GM13977 (cell line): ENCODE data around the gene CEP97.
A peak's percentile ranks its signal among the peaks of the same experiment; 100 is the strongest.

Source experiments
- DNase-seq: peaks from one replicate; pipeline ENCODE4 v3.0.0; 2012; ENCODE audit warnings: low spot score
- in situ Hi-C: fragments of 300-500 bp; cut with MboI; formaldehyde crosslinking; loops from one replicate; pipeline ENCODE4 v1.12.0; 2022; ENCODE audit warnings: low sequenced_read_pairs, low pct_unique_long_range_greater_than_20kb, mixed read lengths, inconsistent platforms; ENCODE audit not compliant: unreplicated experiment
- TF ChIP-seq, protein P1 (sequence below): IDR thresholded peaks from 2 replicates; pipeline ENCODE4 v1.5.1; 2012; ENCODE audit warnings: mild to moderate bottlenecking, control low read depth; ENCODE audit not compliant: insufficient read depth; ENCODE audit errors: extremely low read depth, missing control alignments

The CEP97 gene

GRCh38 chr3:101709126-101709525 is 15.3 kb upstream of the CEP97 start:
- DNase-seq = no peak
- in situ Hi-C loops = no loop called here
- TF ChIP-seq, protein P1, sequence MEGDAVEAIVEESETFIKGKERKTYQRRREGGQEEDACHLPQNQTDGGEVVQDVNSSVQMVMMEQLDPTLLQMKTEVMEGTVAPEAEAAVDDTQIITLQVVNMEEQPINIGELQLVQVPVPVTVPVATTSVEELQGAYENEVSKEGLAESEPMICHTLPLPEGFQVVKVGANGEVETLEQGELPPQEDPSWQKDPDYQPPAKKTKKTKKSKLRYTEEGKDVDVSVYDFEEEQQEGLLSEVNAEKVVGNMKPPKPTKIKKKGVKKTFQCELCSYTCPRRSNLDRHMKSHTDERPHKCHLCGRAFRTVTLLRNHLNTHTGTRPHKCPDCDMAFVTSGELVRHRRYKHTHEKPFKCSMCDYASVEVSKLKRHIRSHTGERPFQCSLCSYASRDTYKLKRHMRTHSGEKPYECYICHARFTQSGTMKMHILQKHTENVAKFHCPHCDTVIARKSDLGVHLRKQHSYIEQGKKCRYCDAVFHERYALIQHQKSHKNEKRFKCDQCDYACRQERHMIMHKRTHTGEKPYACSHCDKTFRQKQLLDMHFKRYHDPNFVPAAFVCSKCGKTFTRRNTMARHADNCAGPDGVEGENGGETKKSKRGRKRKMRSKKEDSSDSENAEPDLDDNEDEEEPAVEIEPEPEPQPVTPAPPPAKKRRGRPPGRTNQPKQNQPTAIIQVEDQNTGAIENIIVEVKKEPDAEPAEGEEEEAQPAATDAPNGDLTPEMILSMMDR = no peak

DNA sequence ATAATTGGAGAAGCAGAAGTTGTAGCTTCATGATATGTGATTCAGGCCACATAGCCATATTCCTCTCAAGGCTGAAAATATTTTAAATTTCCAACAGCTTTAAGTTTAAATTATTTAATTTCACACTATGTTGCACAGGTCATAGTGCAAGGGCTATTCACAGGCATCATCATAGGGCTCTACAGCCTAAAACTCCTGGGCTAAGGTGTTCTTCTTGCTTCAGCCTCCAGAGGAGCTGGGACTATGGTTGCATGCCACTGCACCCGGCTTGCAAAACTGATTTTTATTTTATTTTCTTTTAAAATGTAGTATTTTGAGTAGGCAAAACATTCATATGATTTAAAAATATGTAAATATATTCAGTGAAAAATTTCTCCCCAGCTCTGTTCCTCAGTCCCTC is 6.0 kb upstream of the CEP97 start:
- TF ChIP-seq, protein P1 = no peak
- DNase-seq = no peak
- in situ Hi-C loops = no loop called here

DNA sequence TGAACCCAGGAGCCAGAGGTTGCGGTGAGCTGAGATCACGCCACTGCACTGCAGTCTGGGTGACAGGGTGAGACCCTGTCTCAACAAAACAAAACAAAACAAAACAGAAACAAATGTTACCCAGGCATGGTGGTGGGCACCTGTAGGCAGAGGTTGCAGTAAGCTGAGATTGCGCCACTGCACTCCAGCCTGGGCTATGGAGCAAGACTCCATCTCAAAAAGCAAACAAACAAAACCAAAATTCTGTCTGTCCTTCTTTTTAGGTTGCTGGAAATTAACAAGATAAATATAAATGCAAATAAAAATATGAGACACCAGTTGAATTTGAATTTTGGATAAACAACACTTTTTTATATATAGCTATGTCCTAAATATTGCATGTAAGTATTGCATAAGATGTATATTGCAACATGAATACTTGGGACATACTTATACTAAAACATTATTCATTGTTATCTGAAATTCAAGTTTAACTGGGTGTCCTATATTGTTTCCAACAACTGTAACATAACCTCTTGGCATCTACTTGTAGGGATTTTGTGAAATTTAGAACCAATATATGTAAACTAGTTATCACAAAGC is 4.7 kb upstream of the CEP97 start:
- TF ChIP-seq, protein P1 = no peak
- in situ Hi-C loops = no loop called here
- DNase-seq = no peak

- in situ Hi-C loops = no loop called here
- DNase-seq = no peak
These were observed 3.3 kb upstream of the CEP97 start for GRCh38 chr3:101720851-101721840.

DNA sequence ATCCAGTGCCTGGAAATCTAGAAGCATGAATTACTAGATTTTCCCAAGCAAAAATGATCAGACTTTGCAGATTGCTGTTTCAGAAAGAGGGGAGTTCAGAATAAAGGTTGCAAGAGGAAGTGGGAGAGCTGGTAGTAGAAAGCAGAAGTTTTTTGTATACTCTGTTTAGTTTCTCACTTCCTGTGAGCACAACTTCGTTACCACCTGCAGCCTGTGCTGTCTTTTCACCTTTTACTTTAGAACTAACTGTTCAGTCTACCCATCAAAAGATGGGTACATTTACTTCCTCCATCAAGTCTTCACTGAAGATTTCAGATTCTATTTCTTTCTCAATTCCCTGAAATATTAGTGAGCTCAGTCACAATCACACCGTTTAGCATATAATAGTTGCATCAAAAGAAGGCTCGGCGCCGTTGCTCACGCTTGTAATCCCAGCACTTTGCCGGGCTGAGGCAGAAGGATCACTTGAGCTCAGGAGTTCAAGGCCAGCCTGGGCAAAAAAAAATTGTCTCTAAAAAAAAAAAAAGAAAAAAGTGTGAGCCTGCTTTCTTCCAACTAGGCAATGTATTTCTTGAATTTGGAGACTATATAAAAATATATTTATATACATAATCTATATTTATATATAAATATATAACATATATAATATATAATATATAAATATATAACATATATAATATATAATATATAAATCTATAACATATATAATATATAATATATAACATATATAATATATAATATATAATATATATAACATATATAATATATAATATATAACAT is 1.8 kb upstream of the CEP97 start:
- in situ Hi-C loops = no loop called here
- TF ChIP-seq, protein P1 = no peak
- DNase-seq = peak; percentile 65

More at GRCh38 chr3:101720851-101721840, 3.3 kb upstream of the CEP97 start:
- TF ChIP-seq, protein P1 = no peak

GRCh38 chr3:101725194-101725889 is 928 bp downstream of the CEP97 start:
- in situ Hi-C loops = no loop called here
- no peak for DNase-seq

More at GRCh38 chr3:101725194-101725889, 928 bp downstream of the CEP97 start:
- TF ChIP-seq, protein P1 = no peak
